ENCODE data around the gene SRRM2. TPM values are rescaled to one million over a fixed set of nuclear protein-coding genes. Genes with fewer than 3 reads are reported as not detected.
A peak's percentile ranks its signal among the peaks of the same experiment; 100 is the strongest.

The SRRM2 gene
- total RNA-seq, 6 experiments from 2014 or later = 111 to 419 (median 289) TPM

GRCh38 chr16:2785101-2785991 is 32.9 kb downstream of the SRRM2 start:
- H3K9me3 ChIP-seq = no peaks in the 10 kb centered on the region
- intact Hi-C loops (cut with DNase I) = no loop called here
- 0% methylated on average over 3 of the region's 79 CpGs for WGBS (ENCODE audit: insufficient coverage, low coverage, low lambda C conversion rate, missing lambda C conversion rate)
- peaks cover 0 to 12% of the 10 kb centered on the region in 2 donors for H3K27me3 ChIP-seq
- DNase-seq (peak in 1 of 3 donors; percentile 40), ATAC-seq (peak in 2 of 4 donors; percentile 6 to 22)
- TF ChIP-seq CTCF (IDR thresholded peaks at IDR 0.05) = no peak
- no peak for TF ChIP-seq POLR2A (IDR thresholded peaks at IDR 0.05)
- peaks cover 0 to 4% (median 0%) of the 10 kb centered on the region in 4 donors for H3K4me1 ChIP-seq
- no peaks in the 10 kb centered on the region for H3K36me3 ChIP-seq
- no peak overlapping the region for H3K27ac ChIP-seq
- H3K4me3 ChIP-seq = peak overlapping the region in 2 of 3 donors; percentile 7 to 14

GRCh38 chr16:2786061-2786825 is 33.8 kb downstream of the SRRM2 start:
- intact Hi-C loops (cut with DNase I) = no loop called here
- H3K4me3 ChIP-seq = no peak overlapping the region
- 20% methylated on average over 9 of the region's 15 CpGs for WGBS (ENCODE audit: insufficient coverage, low coverage, low lambda C conversion rate, missing lambda C conversion rate)
- no peaks in the 10 kb centered on the region for H3K36me3 ChIP-seq
- peaks cover 0 to 12% of the 10 kb centered on the region in 2 donors for H3K27me3 ChIP-seq
- ATAC-seq = no peak
- H3K4me1 ChIP-seq = peaks cover 0 to 4% (median 0%) of the 10 kb centered on the region in 4 donors
- TF ChIP-seq POLR2A (IDR thresholded peaks at IDR 0.05) = no peak
- no peak for TF ChIP-seq CTCF (IDR thresholded peaks at IDR 0.05)
- DNase-seq = no peak
- no peak overlapping the region for H3K27ac ChIP-seq
- H3K9me3 ChIP-seq = no peaks in the 10 kb centered on the region

- TF ChIP-seq CTCF (IDR thresholded peaks at IDR 0.05) = no peak
- no peak for TF ChIP-seq POLR2A (IDR thresholded peaks at IDR 0.05)
- DNase-seq = no peak
- intact Hi-C loops (cut with DNase I) = no loop called here
These were observed 34.4 kb downstream of the SRRM2 start for GRCh38 chr16:2786826-2787151.

GRCh38 chr16:2787406-2787805 is 35.0 kb downstream of the SRRM2 start, which contains the start of gene PRSS33:
Gene PRSS33, minus strand, starts transcription at chr16:2787560. Its CDS starts 1,013 bp downstream, at chr16:2786547.
- H3K4me3 ChIP-seq = no peak within 1 kb of the TSS
- no peaks in the 10 kb centered on the region for H3K36me3 ChIP-seq
- no peak within 1 kb of the TSS for H3K27ac ChIP-seq
- no peaks in the 10 kb centered on the region for H3K9me3 ChIP-seq
- DNase-seq (no peak), ATAC-seq (no peak)
- TF ChIP-seq CTCF (IDR thresholded peaks at IDR 0.05) = no peak
- no peak for TF ChIP-seq POLR2A (IDR thresholded peaks at IDR 0.05)
- peaks cover 0 to 12% of the 10 kb centered on the region in 2 donors for H3K27me3 ChIP-seq
- H3K4me1 ChIP-seq = peaks cover 0 to 4% (median 0%) of the 10 kb centered on the region in 4 donors
- WGBS (ENCODE audit: insufficient coverage, low coverage, low lambda C conversion rate, missing lambda C conversion rate) = 19% methylated on average over 7 of the region's 10 CpGs
- intact Hi-C loops (cut with DNase I) = no loop called here

More at GRCh38 chr16:2786826-2787151, 34.4 kb downstream of the SRRM2 start:
- Histone ChIP-seq H3K36me3 (no peaks in the 10 kb centered on the region), H3K4me1 (peaks cover 0 to 4% (median 0%) of the 10 kb centered on the region in 4 donors), H3K27me3 (peaks cover 0 to 12% of the 10 kb centered on the region in 2 donors), H3K27ac (no peak overlapping the region), H3K4me3 (no peak overlapping the region), H3K9me3 (no peaks in the 10 kb centered on the region)
- no peak for ATAC-seq
- 31% methylated on average over 3 of the region's 3 CpGs for WGBS (ENCODE audit: insufficient coverage, low coverage, low lambda C conversion rate, missing lambda C conversion rate)
